Measurements from ENCODE around the gene EPHA3.

EPHA3 gene

DNA sequence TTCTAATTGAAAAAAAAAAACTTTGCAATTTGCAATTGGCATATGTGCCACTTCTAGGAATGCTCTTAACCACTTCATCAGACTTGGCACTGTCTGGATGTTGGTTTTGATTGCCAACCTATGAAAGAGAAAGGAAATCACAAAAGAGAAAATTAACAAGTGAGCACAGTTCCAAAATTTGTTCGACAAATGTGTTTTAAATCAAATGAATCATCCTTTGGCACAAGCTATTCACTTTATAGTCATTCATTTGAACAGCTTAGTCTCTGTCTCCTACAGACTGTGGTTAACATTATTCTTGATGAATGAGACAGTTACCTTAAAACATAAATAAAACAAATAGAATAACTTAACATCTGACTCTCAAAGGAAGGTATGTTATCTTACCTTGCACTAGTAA is 265.0 kb downstream of the EPHA3 start:
- no peak for DNase-seq

DNA sequence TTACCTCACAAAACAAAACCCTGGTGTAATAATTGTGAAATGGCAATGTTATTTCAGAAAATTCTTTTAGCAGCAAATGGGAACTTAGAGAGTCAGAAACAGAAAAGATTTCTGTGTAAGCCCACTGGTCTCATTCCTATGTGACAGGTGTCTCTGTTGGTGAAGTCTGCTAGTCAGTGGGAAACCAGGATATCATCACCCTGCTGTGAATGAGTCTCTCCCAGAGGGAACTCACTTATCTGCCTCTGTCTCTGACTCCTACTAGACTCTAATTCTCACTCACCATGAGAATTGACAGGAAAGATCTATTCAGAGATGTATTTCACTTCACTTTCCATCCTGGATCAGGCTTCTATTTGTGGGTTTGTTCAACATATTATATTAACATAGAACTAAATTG is 266.0 kb downstream of the EPHA3 start:
- DNase-seq: no peak

DNA sequence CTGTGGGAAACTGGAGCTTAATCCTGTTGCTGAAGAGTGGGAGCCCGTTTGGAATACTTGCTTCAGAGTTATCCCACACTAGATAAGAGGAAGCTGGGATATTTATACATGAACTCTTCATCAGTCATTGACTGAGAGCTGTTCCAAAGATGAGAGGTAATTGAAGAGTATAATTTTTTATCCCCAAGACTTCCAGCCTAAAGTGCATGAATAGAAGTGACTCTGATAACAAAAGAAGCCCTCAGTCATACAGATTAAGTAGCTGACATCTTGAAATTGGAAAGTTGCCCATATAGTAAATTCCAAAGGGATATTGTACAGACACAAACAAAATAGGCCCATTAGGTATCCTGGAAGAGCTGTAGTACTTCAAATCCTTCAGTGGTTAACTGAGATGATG is 268.0 kb downstream of the EPHA3 start:
- no peak for DNase-seq

DNA sequence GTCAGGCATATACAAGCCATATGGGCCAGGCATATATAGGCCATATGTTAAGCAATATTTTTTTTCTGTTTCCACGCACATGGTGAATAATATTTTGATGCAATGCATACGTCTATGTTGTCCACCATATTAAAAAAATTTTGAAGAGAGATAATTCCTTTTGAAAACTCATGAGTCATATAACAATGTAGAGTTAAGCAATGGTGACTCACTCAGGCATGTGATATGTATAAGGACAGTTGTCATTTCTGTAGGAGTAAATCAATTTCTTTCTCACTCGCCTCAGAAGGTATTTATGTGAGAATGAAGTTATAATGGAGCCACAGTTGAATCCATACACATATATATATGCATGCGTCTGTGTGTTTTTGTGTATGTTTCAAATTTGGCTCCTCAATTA is 272.6 kb downstream of the EPHA3 start:
- DNase-seq: no peak

DNA sequence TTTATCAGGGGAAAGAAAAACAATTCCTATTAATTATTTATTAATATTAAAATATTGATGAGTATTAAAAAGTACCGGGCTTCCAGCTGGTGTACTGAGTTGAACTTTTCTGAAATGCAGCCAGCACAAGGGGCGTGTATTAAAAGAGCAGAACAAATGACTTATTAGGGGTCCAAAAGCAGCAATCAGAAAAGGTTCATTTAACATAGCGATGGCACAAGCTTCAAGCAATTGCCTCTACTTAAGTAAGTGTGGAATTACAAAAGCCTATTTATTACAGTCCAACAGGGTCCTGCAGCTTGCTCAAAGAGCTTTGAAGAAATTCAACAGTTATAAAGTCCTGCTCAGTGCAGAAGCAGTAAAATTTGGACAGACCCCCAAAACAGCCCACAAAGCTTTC is 285.6 kb downstream of the EPHA3 start:
- DNase-seq: no peak

DNA sequence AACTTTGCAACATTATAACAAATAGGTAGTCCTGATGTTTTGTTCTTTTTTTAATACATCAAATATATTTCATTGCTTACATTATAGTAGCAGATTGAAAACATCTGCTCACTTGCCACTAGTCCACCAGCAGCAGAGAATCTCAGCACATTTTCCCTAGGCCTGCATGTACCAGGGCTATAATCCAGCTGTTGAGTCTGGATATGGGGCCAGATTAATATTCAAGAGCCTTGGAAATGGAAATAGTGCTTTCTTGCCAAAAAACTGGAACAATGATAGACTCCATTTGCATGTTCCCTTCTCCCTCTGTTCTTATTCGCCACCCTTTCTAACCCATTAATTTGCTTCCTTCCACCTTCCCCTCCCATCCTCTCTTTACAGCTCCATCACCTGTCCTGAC is 288.0 kb downstream of the EPHA3 start:
- DNase-seq: no peak

DNA sequence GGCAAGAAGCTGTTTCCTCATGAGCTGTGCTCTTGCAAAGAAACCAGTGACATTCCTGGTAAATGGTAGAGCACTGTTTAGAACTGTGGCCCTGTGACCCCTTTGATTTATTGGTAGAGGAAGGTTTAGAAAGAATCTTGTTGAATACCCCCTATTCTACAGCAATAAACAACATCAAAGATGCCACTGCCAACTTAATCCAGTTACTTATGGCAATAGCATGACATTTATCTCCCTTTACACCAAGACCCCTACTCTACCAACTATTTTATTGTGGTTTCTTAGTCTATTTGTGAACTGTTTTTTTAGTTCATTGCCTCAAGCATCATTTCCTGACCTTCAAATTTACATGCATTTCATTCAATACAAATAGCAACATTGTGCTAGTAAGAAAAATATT is 288.6 kb downstream of the EPHA3 start:
- DNase-seq: no peak

DNA sequence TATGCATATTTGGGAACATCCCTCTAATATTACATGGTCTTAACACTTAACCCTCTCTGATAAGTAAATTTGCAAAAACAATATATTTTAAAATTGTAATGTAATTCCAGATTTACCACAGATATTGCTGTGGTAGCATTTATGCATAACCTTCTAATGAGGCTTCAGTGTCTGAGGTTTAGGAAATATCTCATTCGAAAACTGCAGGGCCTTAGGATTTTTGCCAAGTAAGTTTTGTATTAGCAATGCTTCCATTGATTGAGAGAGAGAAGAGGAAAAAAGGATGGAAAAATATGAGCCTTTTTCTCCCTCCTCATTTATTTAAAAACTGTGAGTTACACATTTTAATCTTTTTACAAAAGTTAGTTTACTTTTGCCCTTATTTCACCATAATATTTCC is 294.6 kb downstream of the EPHA3 start:
- DNase-seq: no peak

DNA sequence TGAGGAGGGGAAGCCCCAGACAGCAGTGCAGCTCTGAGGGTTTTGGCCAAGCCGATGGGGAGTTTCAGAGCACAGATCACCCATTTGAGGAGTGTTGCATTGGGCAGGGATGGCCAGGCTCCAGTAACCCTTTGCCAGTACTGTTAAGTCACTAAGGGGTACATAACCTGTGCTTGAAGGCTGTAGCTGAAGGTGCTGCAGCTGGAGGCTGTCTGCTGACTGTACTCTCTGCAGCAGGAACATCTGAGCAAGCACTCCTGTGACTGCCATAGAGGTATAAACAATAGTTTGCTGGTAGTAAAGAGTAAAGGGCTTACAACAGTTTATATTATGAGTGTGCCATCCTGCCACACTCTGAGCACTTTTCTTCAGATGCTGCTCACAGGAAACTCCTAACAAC is 297.8 kb downstream of the EPHA3 start:
- no peak for DNase-seq

DNA sequence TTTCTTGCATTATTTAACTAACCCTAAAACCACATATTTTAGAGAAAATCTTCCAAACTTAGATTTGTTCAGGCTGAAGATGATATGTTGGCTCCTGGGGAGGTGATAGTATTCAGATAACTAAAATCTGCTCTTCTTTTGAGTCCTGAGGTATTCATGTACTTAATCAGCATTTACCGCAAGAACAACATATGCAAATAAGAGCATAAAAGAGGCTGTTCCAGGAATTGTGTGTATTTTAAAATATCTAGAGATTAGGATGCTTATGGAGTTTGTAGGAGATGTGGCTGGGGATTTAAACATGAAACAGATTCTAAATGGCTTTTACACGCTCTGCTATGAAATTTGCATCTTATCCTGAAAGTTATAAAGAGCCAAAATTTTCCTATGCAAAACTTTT is 298.2 kb downstream of the EPHA3 start:
- no peak for DNase-seq

DNA sequence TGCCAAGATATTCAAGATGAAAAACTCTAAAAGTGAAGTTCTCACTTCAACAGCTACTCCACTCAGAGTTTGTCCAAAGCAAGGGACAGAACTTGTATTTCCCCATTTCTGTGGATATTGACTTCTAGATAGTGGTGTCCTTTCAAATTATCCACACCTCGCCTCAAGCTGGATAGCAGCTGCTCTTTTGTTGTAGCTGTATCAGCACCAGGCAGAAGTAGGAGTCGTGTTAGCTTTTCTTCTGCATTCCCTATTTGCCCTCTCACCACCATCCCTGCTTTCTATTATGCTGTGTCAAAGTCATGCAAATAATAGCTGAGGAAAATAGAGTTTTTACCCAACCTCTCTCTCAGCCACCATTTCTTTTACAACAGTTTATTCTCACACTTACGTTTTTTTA is 303.8 kb downstream of the EPHA3 start:
- no peak for DNase-seq

DNA sequence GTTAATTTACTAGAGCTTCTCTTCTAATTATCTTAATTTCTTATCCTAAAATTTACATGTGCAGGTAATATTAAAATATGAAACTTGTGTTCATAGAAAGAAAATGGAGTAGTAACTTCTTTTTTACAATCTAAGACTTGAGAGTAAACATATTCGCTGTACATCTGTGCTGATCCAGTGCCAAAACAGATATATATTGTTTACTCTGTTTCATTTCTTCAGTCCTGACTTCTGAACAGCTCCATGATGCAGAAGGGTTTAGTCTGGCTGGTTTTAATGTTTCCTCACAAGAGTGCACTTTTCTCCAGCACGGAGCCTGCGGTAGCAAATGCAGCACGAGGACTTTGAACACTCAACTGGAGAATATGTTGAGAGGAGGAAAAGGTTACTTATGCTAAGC is 306.8 kb downstream of the EPHA3 start:
- no peak for DNase-seq

DNA sequence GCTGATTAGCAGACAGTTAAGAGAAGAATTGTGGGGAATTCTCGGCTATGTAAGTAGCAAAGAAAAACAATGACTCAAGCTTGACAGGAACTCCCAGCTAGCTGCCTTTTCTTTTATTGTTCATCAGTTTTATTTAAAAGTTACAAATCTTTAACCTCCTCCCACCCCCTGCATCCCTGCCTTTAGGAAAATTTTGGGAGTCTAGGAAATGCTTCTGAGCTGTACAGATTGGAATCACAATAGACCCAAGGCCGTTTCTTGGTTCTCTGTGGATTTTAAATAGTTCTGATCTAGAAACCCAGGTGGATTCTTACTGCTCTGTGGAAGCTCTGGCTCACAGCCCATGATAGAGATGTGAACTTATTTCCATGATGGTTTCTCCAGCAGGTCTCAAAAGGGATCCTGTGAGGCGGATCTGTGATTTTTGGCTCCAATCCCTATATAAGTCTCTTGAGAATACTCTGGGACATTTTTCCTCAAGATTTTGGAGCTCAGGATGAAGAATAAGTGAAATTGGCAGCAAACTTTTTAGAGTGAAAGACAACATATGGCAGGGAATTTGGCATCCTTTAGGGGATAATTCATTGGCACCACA is 312.3 kb downstream of the EPHA3 start:
- no peak for DNase-seq

DNA sequence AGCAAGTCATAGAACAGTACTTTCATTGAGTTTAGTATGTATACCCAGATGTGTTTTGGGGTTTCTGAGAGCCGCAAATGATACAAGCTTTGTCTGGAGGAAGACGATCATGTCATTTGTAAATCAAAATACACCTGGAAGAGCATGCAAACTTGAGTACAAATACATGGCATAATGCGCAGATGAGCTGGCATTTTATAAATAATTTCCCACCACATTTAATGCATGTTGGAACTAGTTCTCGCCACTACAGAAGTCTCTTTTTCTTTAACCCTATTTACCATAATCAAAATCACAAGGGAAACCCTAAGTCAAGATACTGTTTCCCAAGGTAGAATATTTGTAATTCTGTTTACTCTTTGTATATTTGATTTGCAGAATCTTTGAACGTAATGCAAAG is 318.6 kb downstream of the EPHA3 start:
- no peak for DNase-seq

DNA sequence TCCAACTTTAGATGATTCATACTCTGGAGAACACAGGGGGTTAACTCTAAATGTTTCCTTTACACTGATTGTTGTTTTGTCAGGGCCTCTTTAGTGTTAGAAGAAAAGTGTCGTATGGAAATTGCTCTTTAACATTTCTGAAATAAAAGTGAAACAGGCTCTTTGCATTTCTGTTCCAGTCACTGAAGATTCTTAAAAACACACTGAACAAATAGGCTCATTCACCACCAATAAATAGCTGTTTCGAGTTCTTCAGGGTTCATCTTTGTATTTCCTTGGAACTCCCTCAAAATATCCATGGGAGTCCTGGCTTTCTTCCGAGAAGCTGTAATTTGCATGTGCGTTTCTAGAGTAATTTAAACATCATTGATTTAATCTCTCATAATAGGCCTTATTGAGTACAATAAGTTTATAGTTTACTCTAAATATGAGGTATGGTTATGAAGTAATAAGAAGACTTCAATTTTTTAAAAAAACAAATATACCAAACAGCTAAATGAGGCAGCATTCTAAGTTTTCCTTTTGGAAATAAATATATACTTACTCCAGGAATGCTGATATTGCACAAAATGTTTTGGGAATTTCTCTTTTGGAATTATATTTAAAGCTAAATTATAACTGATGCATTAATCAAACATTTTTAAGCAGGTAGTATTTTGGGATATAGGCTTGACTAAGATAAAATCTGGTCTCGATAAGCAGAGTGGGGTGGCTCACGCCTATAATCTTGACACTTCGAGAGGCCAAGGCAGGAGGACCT is 327.4 kb downstream of the EPHA3 start:
- DNase-seq: no peak

DNA sequence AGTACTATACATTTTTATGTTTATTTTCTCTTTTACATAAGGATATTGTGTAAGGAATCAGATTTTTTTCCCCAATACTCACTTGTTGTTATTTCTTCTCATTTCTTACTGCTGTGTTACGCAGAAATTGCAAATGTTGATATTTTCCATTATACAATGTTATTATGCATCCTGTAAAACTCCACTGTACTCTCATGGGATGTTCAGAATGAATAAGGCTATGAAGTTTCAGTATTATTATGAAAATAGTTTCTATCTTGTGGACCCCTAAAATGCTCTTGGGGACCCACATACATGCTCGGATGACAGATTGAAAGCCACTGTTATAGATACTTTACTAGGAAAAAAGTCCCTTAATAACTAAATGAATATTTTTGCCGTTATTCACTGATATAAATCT is 329.4 kb downstream of the EPHA3 start:
- DNase-seq: no peak

DNA sequence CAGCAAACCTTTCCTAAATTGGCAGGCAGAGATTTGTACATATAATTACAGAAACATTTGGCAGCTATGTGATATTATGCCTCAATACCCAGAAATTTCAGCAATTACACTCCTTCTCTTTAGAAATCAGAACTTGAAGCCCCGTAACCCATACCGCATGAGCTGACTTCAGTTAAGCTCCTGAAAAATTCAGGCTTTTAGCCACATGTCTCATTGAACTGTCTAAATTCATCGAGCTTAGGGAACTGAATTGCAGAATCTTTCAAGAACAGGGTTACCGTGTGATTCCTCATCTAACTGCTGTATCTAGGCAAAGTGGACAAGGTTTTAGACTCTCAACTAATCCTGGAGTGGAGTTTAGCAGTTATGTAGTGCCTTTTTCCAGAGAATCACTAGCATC is 333.0 kb downstream of the EPHA3 start:
- no peak for DNase-seq

DNA sequence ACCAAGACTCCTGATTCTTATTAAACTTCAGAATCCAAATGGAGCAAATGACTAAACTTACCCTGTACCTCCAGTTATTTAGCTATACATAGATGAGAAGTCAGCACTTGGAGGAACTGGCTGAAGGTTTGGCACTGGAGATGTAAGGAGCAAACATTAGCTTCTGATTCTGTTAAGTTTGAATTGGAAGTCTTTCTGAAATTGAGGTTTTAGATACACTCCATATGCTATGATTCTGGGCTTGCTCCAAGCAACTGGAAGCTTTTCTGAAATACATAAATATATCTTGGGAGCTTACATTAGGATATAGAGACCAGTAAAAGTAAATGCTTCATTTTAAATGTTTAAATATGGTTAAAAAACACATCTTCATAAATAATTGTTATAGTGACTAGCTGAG is 333.7 kb downstream of the EPHA3 start:
- DNase-seq: no peak

DNA sequence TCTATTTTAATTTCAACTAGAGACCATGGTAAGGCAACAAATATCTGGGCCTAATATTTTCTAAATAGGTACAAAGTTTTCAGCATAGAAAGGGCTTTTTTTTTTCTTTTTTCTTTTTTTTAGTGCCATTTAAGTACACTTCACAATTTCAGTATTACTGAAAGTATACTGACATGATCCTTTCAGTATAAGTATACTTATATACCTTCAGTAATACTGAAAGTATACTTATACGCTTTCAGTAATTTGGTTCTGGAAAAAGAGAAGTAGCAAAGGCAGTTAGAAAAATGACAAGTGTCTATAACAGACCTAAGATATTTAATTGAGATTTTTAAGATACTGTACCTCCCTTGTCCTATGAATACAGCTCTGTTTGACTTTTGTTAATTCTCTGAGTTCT is 339.2 kb downstream of the EPHA3 start:
- DNase-seq: no peak

DNA sequence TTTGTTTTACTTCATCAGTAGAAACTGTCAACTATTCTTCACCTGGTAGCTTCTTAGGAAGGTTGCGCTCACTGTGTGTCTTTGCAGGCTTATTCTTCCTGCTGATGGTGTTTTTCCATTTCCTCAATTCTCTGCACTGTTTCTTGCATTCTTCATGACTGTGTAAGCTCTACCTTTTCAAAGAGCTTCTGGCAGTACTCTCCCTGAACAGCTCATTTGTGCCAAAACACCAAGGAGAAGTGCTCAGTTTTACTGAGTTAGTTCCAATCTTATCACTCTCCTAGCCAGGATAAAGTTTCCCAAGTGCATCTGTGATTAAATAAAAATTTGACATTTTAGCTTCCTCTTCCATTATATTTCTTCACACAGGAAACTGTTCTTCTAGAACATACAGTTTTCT is 339.8 kb downstream of the EPHA3 start:
- DNase-seq: no peak

DNA sequence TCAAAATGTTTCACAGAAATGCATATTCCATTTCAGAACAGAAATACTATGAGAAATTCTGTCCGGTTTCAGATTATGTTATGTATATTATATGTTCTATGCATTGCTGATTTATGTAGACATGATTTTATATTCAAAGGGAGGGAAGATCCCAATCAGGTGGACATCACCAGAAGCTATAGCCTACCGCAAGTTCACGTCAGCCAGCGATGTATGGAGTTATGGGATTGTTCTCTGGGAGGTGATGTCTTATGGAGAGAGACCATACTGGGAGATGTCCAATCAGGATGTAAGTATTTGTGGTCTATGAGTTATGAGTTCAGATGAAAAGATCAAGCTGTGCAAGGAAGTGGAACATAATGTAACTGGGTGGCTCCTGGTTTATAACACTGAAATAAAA is 341.7 kb downstream of the EPHA3 start:
- no peak for DNase-seq

DNA sequence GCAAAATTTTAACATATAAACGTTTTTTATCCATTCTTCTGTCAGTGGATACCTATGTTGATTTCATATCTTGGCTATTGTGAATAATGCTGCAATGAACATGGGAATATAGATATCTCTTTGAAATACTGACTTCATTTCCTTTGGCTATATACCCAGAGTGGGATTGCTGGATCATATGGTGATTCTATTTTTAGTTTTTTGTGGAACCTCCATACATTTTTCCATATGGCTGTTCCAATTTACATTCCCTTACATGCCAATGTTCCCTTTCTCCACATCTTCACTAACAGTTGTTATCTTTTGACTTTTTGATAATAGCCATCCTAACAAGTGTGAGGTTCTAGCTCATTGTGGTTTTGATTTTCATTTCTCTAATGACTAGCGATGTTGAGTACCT is 344.6 kb downstream of the EPHA3 start:
- no peak for DNase-seq

DNA sequence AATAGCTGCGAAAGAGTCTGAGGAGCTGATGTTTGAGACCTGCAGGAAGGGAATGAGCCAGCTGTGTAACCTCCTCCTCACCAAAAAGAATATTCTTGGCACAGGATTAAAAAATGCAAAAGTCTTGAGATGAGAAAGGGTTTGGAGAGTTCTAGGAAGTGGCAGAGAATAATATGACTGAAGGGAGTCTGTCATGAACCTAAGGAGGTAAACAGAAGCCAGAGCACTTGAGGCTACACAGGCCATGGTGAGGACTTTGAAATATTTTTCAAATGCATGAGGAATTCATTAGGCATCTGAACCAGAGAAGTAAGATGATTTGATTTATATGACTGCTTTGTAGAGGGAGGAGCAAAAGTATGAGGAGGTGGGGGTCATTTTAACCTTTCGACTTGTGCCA is 347.8 kb downstream of the EPHA3 start:
- no peak for DNase-seq

DNA sequence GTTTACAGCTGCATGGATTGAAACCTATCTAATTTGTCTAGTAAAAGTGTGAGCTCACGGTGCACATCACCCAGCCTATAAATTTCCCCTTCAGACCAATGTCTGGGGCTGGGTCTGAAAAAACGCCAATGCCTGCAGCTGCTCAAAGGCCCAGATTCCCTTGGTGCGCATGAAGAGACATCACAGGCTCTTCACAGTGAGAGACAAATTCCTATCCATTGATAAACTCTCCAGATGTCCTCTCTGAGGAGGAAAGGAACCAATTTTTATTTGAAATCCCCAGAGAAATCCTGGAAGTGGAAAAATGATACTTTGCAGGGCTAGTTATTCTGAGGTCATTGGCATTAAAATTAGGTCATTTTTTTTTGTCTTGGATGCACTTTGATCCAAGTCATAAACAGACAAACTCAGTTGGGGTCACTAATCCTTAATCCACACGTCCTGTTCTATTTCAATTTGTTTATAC is 360.5 kb downstream of the EPHA3 start:
- DNase-seq: no peak

DNA sequence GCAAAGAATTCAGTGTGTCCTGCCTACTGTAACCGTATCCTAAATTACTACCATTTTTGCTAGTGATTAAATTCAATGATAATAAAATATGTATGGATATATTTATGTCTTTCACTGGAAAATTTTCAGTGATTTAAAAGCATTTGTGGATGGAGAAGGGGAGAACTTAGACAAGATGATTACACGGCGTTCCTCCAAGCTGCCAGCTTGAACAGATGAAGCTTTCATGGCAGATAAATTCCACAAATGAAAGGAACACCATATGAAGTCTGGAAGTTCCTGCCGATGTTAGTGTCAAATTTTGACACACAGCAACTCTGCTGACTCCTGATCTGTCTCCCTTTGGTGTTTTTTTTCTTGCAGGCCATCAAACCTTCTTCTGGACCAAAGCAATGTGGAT is 364.7 kb downstream of the EPHA3 start:
- no peak for DNase-seq
